ENCODE results near the gene NOSTRIN. TPM values are rescaled to one million over a fixed set of nuclear protein-coding genes. Genes with fewer than 3 reads are reported as not detected.
"Not testable (repeated sequence)": the region's sequence is repeated elsewhere in the genome, so short reads cannot be mapped to it uniquely, and the experiment has no call there.

The NOSTRIN gene
- polyA plus RNA-seq, 1 donor (not counting 4 experiments of a cell fraction or from before 2014, with no cell fraction given) = not detected

DNA sequence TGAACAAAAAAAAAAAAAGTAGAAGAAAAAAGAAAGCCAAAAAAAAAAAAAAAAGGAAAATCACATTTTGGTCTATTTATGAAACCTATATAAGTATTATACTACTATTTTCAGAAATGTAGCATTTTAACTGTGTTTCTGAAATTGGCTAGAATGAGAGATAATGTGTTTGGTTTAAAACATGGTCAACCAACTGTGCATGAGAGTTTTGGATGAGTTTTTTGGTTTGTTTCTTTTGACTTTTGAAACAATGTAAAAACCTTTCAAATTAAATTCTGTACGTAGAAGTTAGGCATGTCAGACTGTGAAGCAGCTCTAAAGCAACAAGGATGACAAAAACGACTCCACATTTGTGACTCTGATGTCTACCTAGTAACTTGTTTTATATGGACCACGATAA is 53.2 kb downstream of the NOSTRIN start:
- Histone ChIP-seq H2AFZ (ENCODE audit: control insufficient read depth, low read length) (no peak overlapping the region), H3K27me3 (ENCODE audit: control insufficient read depth, extremely low read depth, insufficient read depth, low read length) (no peaks in the 10 kb centered on the region), H3K27ac (ENCODE audit: control insufficient read depth, insufficient read depth, low read length) (no peak overlapping the region), H4K20me1 (ENCODE audit: control insufficient read depth, extremely low read depth, insufficient read depth, low read length) (no peaks in the 10 kb centered on the region), H3K9me3 (ENCODE audit: control insufficient read depth, low read depth, low read length) (no peaks in the 10 kb centered on the region), H3K79me2 (ENCODE audit: control insufficient read depth, insufficient read depth, low read length) (no peaks in the 10 kb centered on the region), H3K9ac (ENCODE audit: control insufficient read depth, extremely low read depth, insufficient read depth, low read length) (no peak overlapping the region), H3K4me1 (ENCODE audit: control insufficient read depth, extremely low read depth, insufficient read depth, low read length) (peaks cover 12% of the 10 kb centered on the region), H3K36me3 (ENCODE audit: control insufficient read depth in 2 of 2, extremely low read depth in 1 of 2, insufficient read depth in 2 of 2, low read length in 2 of 2) (no peaks in the 10 kb centered on the region), H3K4me3 (ENCODE audit: control insufficient read depth in 2 of 3, extremely low read depth in 1 of 3, insufficient read depth in 2 of 3, low read depth in 1 of 3, low read length in 3 of 3) (no peak overlapping the region), H3K9me1 (ENCODE audit: control insufficient read depth, extremely low read depth, insufficient read depth, low read length) (no peaks in the 10 kb centered on the region), H3K4me2 (ENCODE audit: control insufficient read depth, extremely low read depth, insufficient read depth, low read depth, low read length) (no peak overlapping the region)
- dilution Hi-C loops (cut with MboI; ENCODE audit: extremely low pct_ligation_motif_present, low sequenced_read_pairs) = no loop called here
- DNase-seq (ENCODE audit: low read depth, low spot score) (no peak), FAIRE-seq (no peak)
- no peak for TF ChIP-seq EZH2 (IDR thresholded peaks at IDR 0.05; ENCODE audit: low read length)
- TF ChIP-seq, protein P1, sequence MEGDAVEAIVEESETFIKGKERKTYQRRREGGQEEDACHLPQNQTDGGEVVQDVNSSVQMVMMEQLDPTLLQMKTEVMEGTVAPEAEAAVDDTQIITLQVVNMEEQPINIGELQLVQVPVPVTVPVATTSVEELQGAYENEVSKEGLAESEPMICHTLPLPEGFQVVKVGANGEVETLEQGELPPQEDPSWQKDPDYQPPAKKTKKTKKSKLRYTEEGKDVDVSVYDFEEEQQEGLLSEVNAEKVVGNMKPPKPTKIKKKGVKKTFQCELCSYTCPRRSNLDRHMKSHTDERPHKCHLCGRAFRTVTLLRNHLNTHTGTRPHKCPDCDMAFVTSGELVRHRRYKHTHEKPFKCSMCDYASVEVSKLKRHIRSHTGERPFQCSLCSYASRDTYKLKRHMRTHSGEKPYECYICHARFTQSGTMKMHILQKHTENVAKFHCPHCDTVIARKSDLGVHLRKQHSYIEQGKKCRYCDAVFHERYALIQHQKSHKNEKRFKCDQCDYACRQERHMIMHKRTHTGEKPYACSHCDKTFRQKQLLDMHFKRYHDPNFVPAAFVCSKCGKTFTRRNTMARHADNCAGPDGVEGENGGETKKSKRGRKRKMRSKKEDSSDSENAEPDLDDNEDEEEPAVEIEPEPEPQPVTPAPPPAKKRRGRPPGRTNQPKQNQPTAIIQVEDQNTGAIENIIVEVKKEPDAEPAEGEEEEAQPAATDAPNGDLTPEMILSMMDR (optimal IDR thresholded peaks at IDR 0.05 in 1 of 3, IDR thresholded peaks at IDR 0.05 in 1 of 3, conservative IDR thresholded peaks at IDR 0.05 in 1 of 3; ENCODE audit: extremely low read depth in 1 of 3, insufficient read depth in 2 of 3, low read length in 3 of 3) = no peak

DNA sequence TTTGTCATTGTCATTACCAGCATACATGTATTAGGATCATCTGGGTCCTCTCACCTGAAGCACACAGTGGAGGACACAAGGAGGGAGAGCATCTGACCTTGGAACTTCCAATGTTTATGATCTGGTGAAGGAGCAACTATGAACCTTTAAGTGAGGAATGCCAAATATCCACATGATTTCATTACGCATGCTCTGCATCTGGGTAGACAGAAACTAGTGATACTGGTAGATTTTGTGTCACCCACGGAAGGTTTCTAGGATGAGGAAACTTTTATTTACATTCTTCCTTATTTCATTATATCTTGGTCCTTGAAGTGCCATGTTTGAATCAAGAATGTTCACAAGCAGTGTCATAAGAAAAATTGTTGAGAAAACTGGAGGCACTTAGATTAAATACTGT is 55.7 kb downstream of the NOSTRIN start:
- DNase-seq (ENCODE audit: low read depth, low spot score) (no peak), FAIRE-seq (no peak)
- no peaks in the 10 kb centered on the region for H4K20me1 ChIP-seq (ENCODE audit: control insufficient read depth, extremely low read depth, insufficient read depth, low read length)
- H3K36me3 ChIP-seq (ENCODE audit: control insufficient read depth in 2 of 2, extremely low read depth in 1 of 2, insufficient read depth in 2 of 2, low read length in 2 of 2) = no peaks in the 10 kb centered on the region
- H3K4me3 ChIP-seq (ENCODE audit: control insufficient read depth in 2 of 3, extremely low read depth in 1 of 3, insufficient read depth in 2 of 3, low read depth in 1 of 3, low read length in 3 of 3) = no peak overlapping the region
- TF ChIP-seq, protein P1 (optimal IDR thresholded peaks at IDR 0.05 in 1 of 3, IDR thresholded peaks at IDR 0.05 in 1 of 3, conservative IDR thresholded peaks at IDR 0.05 in 1 of 3; ENCODE audit: extremely low read depth in 1 of 3, insufficient read depth in 2 of 3, low read length in 3 of 3) = no peak
- TF ChIP-seq EZH2 (IDR thresholded peaks at IDR 0.05; ENCODE audit: low read length) = no peak
- H3K79me2 ChIP-seq (ENCODE audit: control insufficient read depth, insufficient read depth, low read length) = no peaks in the 10 kb centered on the region
- no peak overlapping the region for H3K9ac ChIP-seq (ENCODE audit: control insufficient read depth, extremely low read depth, insufficient read depth, low read length)
- H3K9me1 ChIP-seq (ENCODE audit: control insufficient read depth, extremely low read depth, insufficient read depth, low read length) = no peaks in the 10 kb centered on the region
- no peaks in the 10 kb centered on the region for H3K9me3 ChIP-seq (ENCODE audit: control insufficient read depth, low read depth, low read length)
- H2AFZ ChIP-seq (ENCODE audit: control insufficient read depth, low read length) = no peak overlapping the region
- H3K4me2 ChIP-seq (ENCODE audit: control insufficient read depth, extremely low read depth, insufficient read depth, low read depth, low read length) = no peak overlapping the region
- no peak overlapping the region for H3K27ac ChIP-seq (ENCODE audit: control insufficient read depth, insufficient read depth, low read length)
- H3K4me1 ChIP-seq (ENCODE audit: control insufficient read depth, extremely low read depth, insufficient read depth, low read length) = no peaks in the 10 kb centered on the region
- dilution Hi-C loops (cut with MboI; ENCODE audit: extremely low pct_ligation_motif_present, low sequenced_read_pairs) = no loop called here
- no peaks in the 10 kb centered on the region for H3K27me3 ChIP-seq (ENCODE audit: control insufficient read depth, extremely low read depth, insufficient read depth, low read length)

DNA sequence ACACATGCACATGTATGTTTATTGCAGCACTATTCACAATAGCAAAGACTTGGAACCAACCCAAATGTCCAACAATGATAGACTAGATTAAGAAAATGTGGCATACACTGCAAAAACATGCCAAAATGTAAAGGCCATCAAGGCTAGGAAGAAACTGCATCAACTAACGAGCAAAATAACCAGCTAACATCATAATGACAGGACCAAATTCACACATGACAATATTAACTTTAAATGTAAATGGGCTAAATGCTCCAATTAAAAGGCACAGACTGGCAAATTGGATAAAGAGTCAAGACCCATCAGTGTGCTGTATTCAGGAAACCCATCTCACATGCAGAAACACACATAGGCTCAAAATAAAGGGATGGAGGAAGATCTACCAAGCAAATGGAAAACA is 64.7 kb downstream of the NOSTRIN start:
- FAIRE-seq; H3K9ac ChIP-seq (ENCODE audit: control insufficient read depth, extremely low read depth, insufficient read depth, low read length); H3K9me3 ChIP-seq (ENCODE audit: control insufficient read depth, low read depth, low read length); H3K27me3 ChIP-seq (ENCODE audit: control insufficient read depth, extremely low read depth, insufficient read depth, low read length); H3K9me1 ChIP-seq (ENCODE audit: control insufficient read depth, extremely low read depth, insufficient read depth, low read length); H4K20me1 ChIP-seq (ENCODE audit: control insufficient read depth, extremely low read depth, insufficient read depth, low read length); DNase-seq (ENCODE audit: low read depth, low spot score); H3K4me3 ChIP-seq (ENCODE audit: control insufficient read depth in 2 of 3, extremely low read depth in 1 of 3, insufficient read depth in 2 of 3, low read depth in 1 of 3, low read length in 3 of 3); H3K27ac ChIP-seq (ENCODE audit: control insufficient read depth, insufficient read depth, low read length); H3K4me1 ChIP-seq (ENCODE audit: control insufficient read depth, extremely low read depth, insufficient read depth, low read length); H3K4me2 ChIP-seq (ENCODE audit: control insufficient read depth, extremely low read depth, insufficient read depth, low read depth, low read length); dilution Hi-C loops (cut with MboI; ENCODE audit: extremely low pct_ligation_motif_present, low sequenced_read_pairs); H3K79me2 ChIP-seq (ENCODE audit: control insufficient read depth, insufficient read depth, low read length); H3K36me3 ChIP-seq (ENCODE audit: control insufficient read depth in 2 of 2, extremely low read depth in 1 of 2, insufficient read depth in 2 of 2, low read length in 2 of 2); H2AFZ ChIP-seq (ENCODE audit: control insufficient read depth, low read length): not testable (repeated sequence)

DNA sequence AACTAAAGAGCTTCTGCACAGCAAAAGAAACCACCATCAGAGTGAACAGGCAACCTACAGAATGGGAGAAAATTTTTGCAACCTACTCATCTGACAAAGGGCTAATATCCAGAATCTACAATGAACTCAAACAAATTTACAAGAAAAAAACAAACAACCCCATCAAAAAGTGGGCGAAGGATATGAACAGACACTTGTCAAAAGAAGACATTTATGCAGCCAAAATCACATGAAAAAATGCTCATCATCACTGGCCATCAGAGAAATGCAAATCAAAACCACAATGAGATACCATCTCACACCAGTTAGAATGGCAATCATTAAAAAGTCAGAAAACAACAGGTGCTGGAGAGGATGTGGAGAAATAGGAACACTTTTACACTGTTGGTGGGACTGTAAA is 67.9 kb downstream of the NOSTRIN start:
- H3K79me2 ChIP-seq (ENCODE audit: control insufficient read depth, insufficient read depth, low read length); H3K4me2 ChIP-seq (ENCODE audit: control insufficient read depth, extremely low read depth, insufficient read depth, low read depth, low read length); H3K9me1 ChIP-seq (ENCODE audit: control insufficient read depth, extremely low read depth, insufficient read depth, low read length); H3K27me3 ChIP-seq (ENCODE audit: control insufficient read depth, extremely low read depth, insufficient read depth, low read length); H3K36me3 ChIP-seq (ENCODE audit: control insufficient read depth in 2 of 2, extremely low read depth in 1 of 2, insufficient read depth in 2 of 2, low read length in 2 of 2); dilution Hi-C loops (cut with MboI; ENCODE audit: extremely low pct_ligation_motif_present, low sequenced_read_pairs); H3K27ac ChIP-seq (ENCODE audit: control insufficient read depth, insufficient read depth, low read length); H3K4me3 ChIP-seq (ENCODE audit: control insufficient read depth in 2 of 3, extremely low read depth in 1 of 3, insufficient read depth in 2 of 3, low read depth in 1 of 3, low read length in 3 of 3); H3K9ac ChIP-seq (ENCODE audit: control insufficient read depth, extremely low read depth, insufficient read depth, low read length); H2AFZ ChIP-seq (ENCODE audit: control insufficient read depth, low read length); H3K4me1 ChIP-seq (ENCODE audit: control insufficient read depth, extremely low read depth, insufficient read depth, low read length); H4K20me1 ChIP-seq (ENCODE audit: control insufficient read depth, extremely low read depth, insufficient read depth, low read length); H3K9me3 ChIP-seq (ENCODE audit: control insufficient read depth, low read depth, low read length); FAIRE-seq; DNase-seq (ENCODE audit: low read depth, low spot score): not testable (repeated sequence)

Data from keratinocyte (primary cell).